Measurements from ENCODE around the gene ZNF892. TPM values are rescaled to one million over a fixed set of nuclear protein-coding genes. Genes with fewer than 3 reads are reported as not detected.

The ZNF892 gene
- total RNA-seq, 1 donor from 2014 or later = 3.8 TPM

GRCh38 chr2:95206096-95206495, 1.2 kb upstream of the ZNF892 start:
- DNase-seq (no peak), ATAC-seq (no peak)
- Histone ChIP-seq H3K9me3 (peaks cover under 1% of the 10 kb centered on the region), H3K36me3 (no peaks in the 10 kb centered on the region), H3K27me3 (no peaks in the 10 kb centered on the region), H3K27ac (no peak overlapping the region), H3K4me1 (peaks cover 7% of the 10 kb centered on the region), H3K4me3 (no peak overlapping the region)
- intact Hi-C loops (cut with DNase I) = no loop called here
- TF ChIP-seq, protein P1, sequence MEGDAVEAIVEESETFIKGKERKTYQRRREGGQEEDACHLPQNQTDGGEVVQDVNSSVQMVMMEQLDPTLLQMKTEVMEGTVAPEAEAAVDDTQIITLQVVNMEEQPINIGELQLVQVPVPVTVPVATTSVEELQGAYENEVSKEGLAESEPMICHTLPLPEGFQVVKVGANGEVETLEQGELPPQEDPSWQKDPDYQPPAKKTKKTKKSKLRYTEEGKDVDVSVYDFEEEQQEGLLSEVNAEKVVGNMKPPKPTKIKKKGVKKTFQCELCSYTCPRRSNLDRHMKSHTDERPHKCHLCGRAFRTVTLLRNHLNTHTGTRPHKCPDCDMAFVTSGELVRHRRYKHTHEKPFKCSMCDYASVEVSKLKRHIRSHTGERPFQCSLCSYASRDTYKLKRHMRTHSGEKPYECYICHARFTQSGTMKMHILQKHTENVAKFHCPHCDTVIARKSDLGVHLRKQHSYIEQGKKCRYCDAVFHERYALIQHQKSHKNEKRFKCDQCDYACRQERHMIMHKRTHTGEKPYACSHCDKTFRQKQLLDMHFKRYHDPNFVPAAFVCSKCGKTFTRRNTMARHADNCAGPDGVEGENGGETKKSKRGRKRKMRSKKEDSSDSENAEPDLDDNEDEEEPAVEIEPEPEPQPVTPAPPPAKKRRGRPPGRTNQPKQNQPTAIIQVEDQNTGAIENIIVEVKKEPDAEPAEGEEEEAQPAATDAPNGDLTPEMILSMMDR (IDR thresholded peaks at IDR 0.05) = no peak

- H3K27ac ChIP-seq = no peak overlapping the region
- intact Hi-C loops (cut with DNase I) = no loop called here
- DNase-seq (no peak), ATAC-seq (no peak)
- H3K36me3 ChIP-seq = peaks cover 17% of the 10 kb centered on the region
- H3K9me3 ChIP-seq = peaks cover 15% of the 10 kb centered on the region
- H3K4me1 ChIP-seq = peaks cover 7% of the 10 kb centered on the region
- TF ChIP-seq, protein P1 (IDR thresholded peaks at IDR 0.05) = no peak
- peak overlapping the region; percentile 83 for H3K4me3 ChIP-seq
- H3K27me3 ChIP-seq = no peaks in the 10 kb centered on the region
These were observed 785 bp downstream of the ZNF892 start for GRCh38 chr2:95208106-95208505.

DNA sequence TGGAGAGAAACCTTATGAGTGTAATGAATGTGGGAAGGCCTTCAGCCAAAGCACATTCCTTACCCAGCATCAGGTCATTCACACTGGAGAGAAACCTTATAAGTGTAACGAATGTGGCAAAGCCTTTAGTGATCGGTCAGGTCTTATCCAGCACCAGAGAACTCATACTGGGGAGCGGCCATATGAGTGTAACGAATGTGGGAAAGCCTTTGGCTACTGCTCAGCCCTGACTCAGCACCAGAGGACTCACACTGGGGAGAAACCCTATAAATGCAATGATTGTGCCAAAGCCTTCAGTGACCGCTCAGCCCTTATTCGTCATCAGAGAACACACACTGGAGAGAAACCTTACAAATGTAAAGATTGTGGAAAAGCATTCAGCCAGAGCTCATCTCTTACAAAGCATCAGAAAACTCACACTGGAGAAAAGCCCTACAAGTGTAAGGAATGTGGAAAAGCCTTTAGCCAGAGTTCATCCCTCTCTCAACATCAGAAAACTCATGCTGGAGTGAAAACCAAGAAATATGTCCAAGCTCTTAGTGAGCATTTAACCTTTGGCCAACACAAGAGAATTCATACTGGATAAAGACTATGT, 7.8 kb downstream of the ZNF892 start:
- H3K9me3 ChIP-seq = peaks cover 77% of the 10 kb centered on the region
- no peak overlapping the region for H3K4me3 ChIP-seq
- H3K27ac ChIP-seq = no peak overlapping the region
- no peak for ATAC-seq
- no peaks in the 10 kb centered on the region for H3K27me3 ChIP-seq
- no peaks in the 10 kb centered on the region for H3K4me1 ChIP-seq
- peaks cover 33% of the 10 kb centered on the region for H3K36me3 ChIP-seq
- no peak for DNase-seq
- intact Hi-C loops (cut with DNase I) = no loop called here
- TF ChIP-seq, protein P1 (IDR thresholded peaks at IDR 0.05) = no peak

DNA sequence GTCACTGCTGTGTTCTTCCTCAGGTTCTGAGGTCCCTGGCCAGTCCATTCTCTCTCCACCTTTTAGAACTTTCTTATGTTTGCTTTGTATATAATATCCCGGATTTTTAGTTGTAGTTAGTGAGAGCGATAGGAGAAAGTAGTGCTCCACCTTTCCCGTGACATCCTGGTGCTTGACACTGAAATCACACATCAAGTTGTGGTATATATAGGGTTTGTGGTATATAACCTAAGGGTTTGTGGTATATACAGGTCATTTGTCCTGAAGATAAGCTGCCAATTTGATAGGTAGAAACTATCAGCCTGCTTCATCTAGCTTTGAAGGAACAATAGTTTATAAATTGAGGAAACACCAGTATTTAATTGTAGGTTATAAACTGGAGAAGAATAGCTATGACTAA, 13.1 kb downstream of the ZNF892 start:
- DNase-seq = no peak
- ATAC-seq = no peak
- intact Hi-C loops (cut with DNase I) = no loop called here
- no peaks in the 10 kb centered on the region for H3K4me1 ChIP-seq
- H3K4me3 ChIP-seq = no peak overlapping the region
- peaks cover 82% of the 10 kb centered on the region for H3K9me3 ChIP-seq
- H3K27ac ChIP-seq = no peak overlapping the region
- TF ChIP-seq, protein P1 (IDR thresholded peaks at IDR 0.05) = no peak
- H3K36me3 ChIP-seq = no peaks in the 10 kb centered on the region
- no peaks in the 10 kb centered on the region for H3K27me3 ChIP-seq

- TF ChIP-seq, protein P1 (IDR thresholded peaks at IDR 0.05) = no peak
- no peak for DNase-seq
- no peak for ATAC-seq
- no peak overlapping the region for H3K4me3 ChIP-seq
- H3K27ac ChIP-seq = no peak overlapping the region
- intact Hi-C loops (cut with DNase I) = no loop called here
- no peaks in the 10 kb centered on the region for H3K4me1 ChIP-seq
- no peaks in the 10 kb centered on the region for H3K36me3 ChIP-seq
- peaks cover 38% of the 10 kb centered on the region for H3K9me3 ChIP-seq
- H3K27me3 ChIP-seq = no peaks in the 10 kb centered on the region
These were observed 18.3 kb downstream of the ZNF892 start for GRCh38 chr2:95225658-95226057.

DNA sequence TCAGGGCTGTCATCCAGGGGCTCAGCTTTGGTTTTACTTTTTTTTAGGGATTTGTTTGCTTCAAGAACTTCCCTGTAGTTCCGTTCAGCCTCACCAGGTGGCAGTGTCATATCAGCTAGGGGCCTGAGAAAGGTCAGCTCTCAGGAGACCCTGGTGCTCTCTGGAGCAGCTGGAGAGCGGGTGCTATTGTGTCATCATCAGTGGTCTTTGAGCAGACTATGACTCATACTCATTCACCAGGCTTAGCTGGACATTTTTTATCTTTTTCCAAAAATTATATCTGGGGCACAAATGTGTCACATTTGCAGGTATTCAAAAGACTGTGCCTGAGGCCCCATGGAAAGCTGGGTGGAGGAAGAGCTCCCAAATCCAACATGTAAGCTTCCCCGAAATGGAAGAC, 24.4 kb downstream of the ZNF892 start:
- TF ChIP-seq, protein P1 (IDR thresholded peaks at IDR 0.05) = peak; percentile 67
- Histone ChIP-seq H3K9me3 (no peaks in the 10 kb centered on the region), H3K27me3 (no peaks in the 10 kb centered on the region), H3K4me1 (no peaks in the 10 kb centered on the region), H3K4me3 (no peak overlapping the region), H3K36me3 (no peaks in the 10 kb centered on the region), H3K27ac (no peak overlapping the region)
- intact Hi-C loops (cut with DNase I) = no loop called here
- DNase-seq = peak; percentile 71
- ATAC-seq = peak; percentile 93

Data from upper lobe of right lung (tissue), 1 donor.